SK-N-SH (cell line): ENCODE results near the gene TINAG.

Experiments used
- CHD2 ChIP-seq: fragments of 150-350 bp; IDR thresholded peaks from 2 replicates; pipeline ENCODE4 v1.6.1; 2018; ENCODE audit warnings: low read length; ENCODE audit not compliant: partially characterized antibody
- CTCF ChIP-seq: fragments of 200-600 bp; sonication (generic); IDR thresholded peaks from 2 replicates; pipeline ENCODE4 v1.6.1; 2017; ENCODE audit warnings: antibody characterized with exemption, mild to moderate bottlenecking, moderate library complexity
- ELF1 ChIP-seq: IDR thresholded peaks from 2 replicates; pipeline ENCODE4 v1.4.0; 2012
- EZH2phosphoT487 ChIP-seq: fragments of 200-600 bp; sonication (generic); IDR thresholded peaks from 2 replicates; pipeline ENCODE4 v1.6.1; 2017; ENCODE audit warnings: low read depth, mixed run types, mild to moderate bottlenecking, antibody characterized with exemption, moderate library complexity, borderline replicate concordance
- FOXM1 ChIP-seq: IDR thresholded peaks from 2 replicates; pipeline ENCODE4 v1.4.0; 2012; ENCODE audit warnings: low read depth, mild to moderate bottlenecking
- MXI1 ChIP-seq: IDR thresholded peaks from 2 replicates; pipeline ENCODE4 v1.6.1; 2012; ENCODE audit warnings: mild to moderate bottlenecking, low read depth, low read length, improper control_type of control experiment
- REST ChIP-seq: IDR thresholded peaks from 2 replicates; pipeline ENCODE4 v1.6.1; 2012; ENCODE audit warnings: mild to moderate bottlenecking, low read depth, low read length, moderate library complexity
- RFX5 ChIP-seq: IDR thresholded peaks from 2 replicates; pipeline ENCODE4 v1.6.1; 2012; ENCODE audit warnings: mild to moderate bottlenecking, improper control_type of control experiment, low read length
- SIN3A ChIP-seq: IDR thresholded peaks from 2 replicates; pipeline ENCODE4 v1.6.1; 2012; ENCODE audit warnings: low read depth, mild to moderate bottlenecking, low read length, moderate library complexity, borderline replicate concordance
- TAF1 ChIP-seq: IDR thresholded peaks from 2 replicates; pipeline ENCODE4 v1.6.1; 2012; ENCODE audit warnings: low read depth, mild to moderate bottlenecking, low read length, moderate library complexity, borderline replicate concordance
- TEAD4 ChIP-seq: IDR thresholded peaks from 2 replicates; pipeline ENCODE4 v1.4.0; 2012; ENCODE audit warnings: mild to moderate bottlenecking, borderline replicate concordance; ENCODE audit not compliant: insufficient read depth

GRCh38 chr6:54415517-54415916, 107.3 kb downstream of the TINAG start:
- TF ChIP-seq CHD2 (no peak), SIN3A (no peak), RFX5 (no peak), EZH2phosphoT487 (no peak), CTCF (no peak), TAF1 (no peak), TEAD4 (no peak), MXI1 (no peak), ELF1 (no peak), REST (no peak), FOXM1 (no peak)
